Measurements from ENCODE around the gene FAM89B. TPM values are rescaled to one million over a fixed set of nuclear protein-coding genes. Genes with fewer than 3 reads are reported as not detected.

FAM89B gene
- total RNA-seq, 4 donors from 2014 or later: 12.0 to 44.1 (median 23.9) TPM

DNA sequence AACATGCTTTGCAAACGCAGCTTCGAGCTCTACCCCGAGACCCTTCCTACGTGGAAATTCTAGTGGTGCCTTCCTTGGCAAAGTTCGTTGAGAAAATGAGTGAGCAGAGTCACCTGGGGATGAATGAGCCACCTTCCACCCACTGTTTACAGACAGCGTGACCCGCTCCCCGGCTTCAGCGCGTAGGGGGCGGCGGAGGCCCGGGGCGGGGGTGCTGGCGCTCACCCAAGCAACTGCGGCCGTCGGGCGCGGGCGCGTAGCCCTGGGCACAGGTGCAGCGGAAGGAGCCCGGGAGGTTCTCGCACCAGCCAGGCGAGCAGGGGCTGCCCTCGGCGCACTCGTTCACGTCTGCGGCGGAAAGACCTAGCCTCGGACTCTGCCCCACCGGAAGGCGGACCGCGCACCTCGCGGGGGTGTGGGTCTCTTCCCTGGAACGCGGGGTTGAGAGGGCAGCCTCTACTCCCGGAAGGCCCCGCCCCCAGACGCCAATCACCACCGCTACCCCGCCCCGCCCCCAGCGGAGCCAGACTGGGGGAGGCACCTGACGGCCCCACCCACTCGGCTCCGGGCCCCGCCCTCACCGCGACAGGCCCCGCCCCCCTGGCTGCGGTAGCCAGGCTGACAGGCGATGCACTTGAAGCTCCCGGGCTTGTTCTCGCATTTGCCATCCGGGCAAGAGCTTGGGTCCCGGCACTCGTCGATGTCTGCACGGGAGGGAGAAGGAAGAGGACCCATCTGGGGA, 25.9 kb upstream of the FAM89B start:
- Histone ChIP-seq H3K4me3 (peak overlapping the region; percentile 37 to 62 (median 47)), H3K27me3 (no peaks in the 10 kb centered on the region), H3K27ac (peak overlapping the region; percentile 61 to 83 (median 70)), H3K36me3 (peaks cover 0 to 38% (median 0%) of the 10 kb centered on the region in 3 donors), H3K4me1 (peaks cover 20 to 40% (median 26%) of the 10 kb centered on the region in 3 donors), H3K9me3 (no peaks in the 10 kb centered on the region)
- peak; percentile 73 for DNase-seq
- 1 to 20% methylated on average over 1 to 8 of the region's 64 CpGs for WGBS, 2 donors
- intact Hi-C loops (cut with DNase I): loop anchor here (10.0 kb wide), 1 partner anchor 68 kb away; the partner anchor contains the start of genes MAP3K11 and PCNX3
- TF ChIP-seq, protein P1, sequence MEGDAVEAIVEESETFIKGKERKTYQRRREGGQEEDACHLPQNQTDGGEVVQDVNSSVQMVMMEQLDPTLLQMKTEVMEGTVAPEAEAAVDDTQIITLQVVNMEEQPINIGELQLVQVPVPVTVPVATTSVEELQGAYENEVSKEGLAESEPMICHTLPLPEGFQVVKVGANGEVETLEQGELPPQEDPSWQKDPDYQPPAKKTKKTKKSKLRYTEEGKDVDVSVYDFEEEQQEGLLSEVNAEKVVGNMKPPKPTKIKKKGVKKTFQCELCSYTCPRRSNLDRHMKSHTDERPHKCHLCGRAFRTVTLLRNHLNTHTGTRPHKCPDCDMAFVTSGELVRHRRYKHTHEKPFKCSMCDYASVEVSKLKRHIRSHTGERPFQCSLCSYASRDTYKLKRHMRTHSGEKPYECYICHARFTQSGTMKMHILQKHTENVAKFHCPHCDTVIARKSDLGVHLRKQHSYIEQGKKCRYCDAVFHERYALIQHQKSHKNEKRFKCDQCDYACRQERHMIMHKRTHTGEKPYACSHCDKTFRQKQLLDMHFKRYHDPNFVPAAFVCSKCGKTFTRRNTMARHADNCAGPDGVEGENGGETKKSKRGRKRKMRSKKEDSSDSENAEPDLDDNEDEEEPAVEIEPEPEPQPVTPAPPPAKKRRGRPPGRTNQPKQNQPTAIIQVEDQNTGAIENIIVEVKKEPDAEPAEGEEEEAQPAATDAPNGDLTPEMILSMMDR (IDR thresholded peaks at IDR 0.05): peak in 2 of 6 experiments; percentile 19 to 21
- TF ChIP-seq POLR2A (IDR thresholded peaks at IDR 0.05): peak in 1 of 4 donors; percentile 2

DNA sequence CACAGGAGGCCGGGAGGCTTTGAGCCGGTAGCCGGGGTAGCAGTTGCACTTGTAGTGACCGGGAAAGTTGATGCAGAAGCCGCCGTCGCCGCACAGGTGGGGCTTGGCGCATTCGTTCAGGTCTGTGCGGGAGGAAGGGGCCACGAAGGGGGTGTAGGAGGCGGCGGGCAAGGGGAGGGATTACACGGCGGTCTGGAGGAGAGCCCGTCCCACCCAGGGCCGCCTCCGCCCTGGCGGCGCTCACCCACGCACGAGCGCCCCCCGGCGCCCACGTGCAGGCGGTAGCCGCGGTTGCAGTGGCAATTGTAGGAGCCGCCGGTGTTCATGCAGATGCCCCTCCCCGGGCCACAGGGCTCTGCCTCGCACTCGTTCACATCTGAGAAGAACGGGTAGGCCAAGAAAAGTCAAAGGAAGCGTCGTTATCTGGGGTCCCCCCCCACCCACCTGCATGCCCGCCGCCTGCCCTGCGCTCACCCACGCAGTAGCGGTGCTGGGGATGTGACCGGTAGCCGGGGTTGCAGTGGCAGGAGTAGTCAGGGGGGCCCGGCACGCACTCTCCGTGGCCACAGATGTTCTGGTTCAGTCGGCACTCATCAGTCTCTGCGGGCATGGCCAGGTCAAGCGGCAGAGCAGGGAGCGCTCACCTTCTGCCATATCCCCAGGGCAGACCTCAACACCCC, 24.8 kb upstream of the FAM89B start:
- H3K36me3 ChIP-seq: peaks cover 0 to 44% (median 0%) of the 10 kb centered on the region in 3 donors
- no peak overlapping the region for H3K4me3 ChIP-seq
- no peak for TF ChIP-seq POLR2A (IDR thresholded peaks at IDR 0.05)
- TF ChIP-seq, protein P1 (IDR thresholded peaks at IDR 0.05): no peak
- intact Hi-C loops (cut with DNase I): loop anchor here (10.0 kb wide), 1 partner anchor 67 kb away; the partner anchor contains the start of genes MAP3K11 and PCNX3
- peaks cover 12 to 42% (median 24%) of the 10 kb centered on the region in 3 donors for H3K4me1 ChIP-seq
- no peaks in the 10 kb centered on the region for H3K9me3 ChIP-seq
- H3K27me3 ChIP-seq: no peaks in the 10 kb centered on the region
- 88 to 100% methylated on average over 6 to 25 of the region's 52 CpGs for WGBS, 2 donors
- H3K27ac ChIP-seq: no peak overlapping the region
- no peak for DNase-seq

DNA sequence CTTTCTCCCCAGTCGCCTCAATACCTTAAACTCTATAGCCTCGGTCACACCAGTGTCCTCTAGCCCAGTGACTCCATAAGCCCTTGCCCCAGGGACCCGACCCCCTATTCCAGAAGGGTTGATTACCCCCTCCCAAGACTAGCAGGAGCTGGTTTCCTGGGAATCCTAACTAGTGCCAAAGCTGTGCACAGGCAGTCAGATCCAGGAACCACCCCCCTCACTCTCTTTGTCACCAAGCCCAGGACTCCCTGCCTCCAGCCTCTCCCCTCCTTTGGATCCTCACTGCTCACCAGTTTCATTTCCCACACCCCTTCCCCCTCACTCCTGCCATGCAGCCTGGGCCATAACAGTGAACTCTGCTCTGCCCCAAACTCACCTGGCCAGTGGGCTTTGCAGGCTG, 23.9 kb upstream of the FAM89B start:
- 87 to 89% methylated on average over 3 of the region's 3 CpGs for WGBS, 2 donors
- Histone ChIP-seq H3K27me3 (no peaks in the 10 kb centered on the region), H3K36me3 (peaks cover 0 to 44% (median 0%) of the 10 kb centered on the region in 3 donors), H3K4me3 (no peak overlapping the region), H3K27ac (no peak overlapping the region), H3K4me1 (peaks cover 12 to 49% (median 25%) of the 10 kb centered on the region in 3 donors), H3K9me3 (no peaks in the 10 kb centered on the region)
- no peak for DNase-seq
- intact Hi-C loops (cut with DNase I): loop anchor here (10.0 kb wide), 1 partner anchor 66 kb away; the partner anchor contains the start of genes MAP3K11 and PCNX3
- TF ChIP-seq, protein P1 (IDR thresholded peaks at IDR 0.05): no peak
- TF ChIP-seq POLR2A (IDR thresholded peaks at IDR 0.05): no peak

GRCh38 chr11:65549096-65549495, 23.2 kb upstream of the FAM89B start:
- intact Hi-C loops (cut with DNase I): loop anchor here (10.0 kb wide), 1 partner anchor 66 kb away; the partner anchor contains the start of genes MAP3K11 and PCNX3
- Histone ChIP-seq H3K4me1 (peaks cover 15 to 56% (median 25%) of the 10 kb centered on the region in 3 donors), H3K4me3 (no peak overlapping the region), H3K36me3 (peaks cover 0 to 47% (median 0%) of the 10 kb centered on the region in 3 donors), H3K27ac (no peak overlapping the region), H3K9me3 (no peaks in the 10 kb centered on the region), H3K27me3 (no peaks in the 10 kb centered on the region)
- no peak for TF ChIP-seq POLR2A (IDR thresholded peaks at IDR 0.05)
- TF ChIP-seq, protein P1 (IDR thresholded peaks at IDR 0.05): no peak
- 51 to 76% methylated on average over 3 of the region's 3 CpGs for WGBS, 2 donors
- DNase-seq: no peak
